Activated CD4-positive, alpha-beta T cell treated with anti-CD3 and anti-CD28 coated beads, Interleukin-10, Interleukin-2, amounts not matched to agents 100 ng/mL and 50 ng/mL, durations not matched to agents 16 hours and 8 hours (primary cell): Measurements from ENCODE around the gene PLA2G15.

Source experiments
- DNase-seq: peaks from one replicate; pipeline ENCODE4 v3.0.0-alpha.2; 2020

The PLA2G15 gene

GRCh38 chr16:68233085-68233834 is 11.9 kb upstream of the PLA2G15 start:
- DNase-seq: no peak

- DNase-seq: no peak
Measured at GRCh38 chr16:68233835-68234187, 11.4 kb upstream of the PLA2G15 start.

- no peak for DNase-seq
Measured at GRCh38 chr16:68234188-68235107, 10.7 kb upstream of the PLA2G15 start.

GRCh38 chr16:68235108-68235886 is 9.9 kb upstream of the PLA2G15 start:
- DNase-seq: no peak

- no peak for DNase-seq
Measured at GRCh38 chr16:68235887-68236136, 9.4 kb upstream of the PLA2G15 start, which contains the start of gene ESRP2. Gene ESRP2, minus strand, starts transcription at chr16:68236127. Its CDS starts 82 bp downstream, at chr16:68236045.

GRCh38 chr16:68236137-68236825 is 8.9 kb upstream of the PLA2G15 start:
- peak; percentile 45 for DNase-seq

GRCh38 chr16:68236826-68237242 is 8.3 kb upstream of the PLA2G15 start:
- DNase-seq: no peak

- peak; percentile 94 for DNase-seq
Measured at GRCh38 chr16:68237243-68238028, 7.7 kb upstream of the PLA2G15 start.

- DNase-seq: peak; percentile 34
Measured at GRCh38 chr16:68238029-68238345, 7.2 kb upstream of the PLA2G15 start.

- DNase-seq: no peak
Measured at GRCh38 chr16:68242085-68242484, 3.1 kb upstream of the PLA2G15 start.

GRCh38 chr16:68242926-68243858 is 2.0 kb upstream of the PLA2G15 start:
- DNase-seq: no peak

GRCh38 chr16:68244481-68244902 is 681 bp upstream of the PLA2G15 start:
- no peak for DNase-seq

- DNase-seq: no peak
Measured at GRCh38 chr16:68246121-68246520, 948 bp downstream of the PLA2G15 start.

GRCh38 chr16:68246666-68247065 is 1.5 kb downstream of the PLA2G15 start:
- no peak for DNase-seq

GRCh38 chr16:68247400-68247799 is 2.2 kb downstream of the PLA2G15 start:
- no peak for DNase-seq

GRCh38 chr16:68247932-68248331 is 2.8 kb downstream of the PLA2G15 start:
- DNase-seq: no peak

- no peak for DNase-seq
Measured at GRCh38 chr16:68249371-68249770, 4.2 kb downstream of the PLA2G15 start.

GRCh38 chr16:68250951-68251350 is 5.8 kb downstream of the PLA2G15 start:
- no peak for DNase-seq

GRCh38 chr16:68251832-68252231 is 6.7 kb downstream of the PLA2G15 start:
- no peak for DNase-seq

GRCh38 chr16:68252383-68252782 is 7.2 kb downstream of the PLA2G15 start:
- DNase-seq: no peak

- DNase-seq: no peak
Measured at GRCh38 chr16:68253721-68254120, 8.5 kb downstream of the PLA2G15 start.
